GM12874 (cell line): Measurements from ENCODE around the gene CHRNB4.

Source experiments
- TF ChIP-seq, protein P1 (sequence below): IDR thresholded peaks from 2 replicates; pipeline ENCODE4 v1.5.1; 2011; ENCODE audit warnings: low read depth, mild to moderate bottlenecking, control low read depth, low read length, moderate library complexity; ENCODE audit not compliant: insufficient read depth

Gene CHRNB4

DNA sequence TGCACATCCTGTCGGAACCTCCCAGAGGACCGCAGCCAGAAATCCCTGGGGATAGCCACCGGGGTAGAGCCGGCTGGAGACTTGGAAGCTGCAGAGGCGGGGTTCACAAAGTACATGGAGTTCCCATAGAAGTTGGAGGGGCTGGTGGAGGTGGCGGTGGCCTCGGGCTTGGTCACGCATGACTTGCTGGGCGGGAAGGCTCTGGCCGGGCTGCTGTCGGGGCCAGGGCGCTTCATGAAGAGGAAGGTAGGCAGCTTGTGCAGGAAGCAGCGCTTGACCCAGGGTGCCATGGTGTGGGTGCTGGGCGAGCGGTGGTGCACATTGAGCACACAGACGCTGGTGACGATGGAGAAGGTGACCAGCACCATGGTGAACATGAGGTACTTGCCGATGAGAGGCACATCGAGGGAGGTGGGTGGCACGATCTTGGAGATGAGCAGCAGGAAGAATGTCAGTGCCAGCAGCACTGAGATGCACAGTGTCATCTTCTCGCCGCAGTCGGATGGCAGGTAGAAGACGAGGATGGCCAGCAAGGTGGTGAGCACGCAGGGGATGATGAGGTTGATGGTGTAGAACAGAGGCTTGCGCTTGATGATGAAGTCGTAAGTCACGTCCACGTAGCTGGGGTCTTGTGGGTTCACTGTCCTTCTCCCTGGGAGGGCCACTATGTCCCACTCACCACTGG lies 11.8 kb downstream of the CHRNB4 start:
- TF ChIP-seq, protein P1, sequence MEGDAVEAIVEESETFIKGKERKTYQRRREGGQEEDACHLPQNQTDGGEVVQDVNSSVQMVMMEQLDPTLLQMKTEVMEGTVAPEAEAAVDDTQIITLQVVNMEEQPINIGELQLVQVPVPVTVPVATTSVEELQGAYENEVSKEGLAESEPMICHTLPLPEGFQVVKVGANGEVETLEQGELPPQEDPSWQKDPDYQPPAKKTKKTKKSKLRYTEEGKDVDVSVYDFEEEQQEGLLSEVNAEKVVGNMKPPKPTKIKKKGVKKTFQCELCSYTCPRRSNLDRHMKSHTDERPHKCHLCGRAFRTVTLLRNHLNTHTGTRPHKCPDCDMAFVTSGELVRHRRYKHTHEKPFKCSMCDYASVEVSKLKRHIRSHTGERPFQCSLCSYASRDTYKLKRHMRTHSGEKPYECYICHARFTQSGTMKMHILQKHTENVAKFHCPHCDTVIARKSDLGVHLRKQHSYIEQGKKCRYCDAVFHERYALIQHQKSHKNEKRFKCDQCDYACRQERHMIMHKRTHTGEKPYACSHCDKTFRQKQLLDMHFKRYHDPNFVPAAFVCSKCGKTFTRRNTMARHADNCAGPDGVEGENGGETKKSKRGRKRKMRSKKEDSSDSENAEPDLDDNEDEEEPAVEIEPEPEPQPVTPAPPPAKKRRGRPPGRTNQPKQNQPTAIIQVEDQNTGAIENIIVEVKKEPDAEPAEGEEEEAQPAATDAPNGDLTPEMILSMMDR = no peak

DNA sequence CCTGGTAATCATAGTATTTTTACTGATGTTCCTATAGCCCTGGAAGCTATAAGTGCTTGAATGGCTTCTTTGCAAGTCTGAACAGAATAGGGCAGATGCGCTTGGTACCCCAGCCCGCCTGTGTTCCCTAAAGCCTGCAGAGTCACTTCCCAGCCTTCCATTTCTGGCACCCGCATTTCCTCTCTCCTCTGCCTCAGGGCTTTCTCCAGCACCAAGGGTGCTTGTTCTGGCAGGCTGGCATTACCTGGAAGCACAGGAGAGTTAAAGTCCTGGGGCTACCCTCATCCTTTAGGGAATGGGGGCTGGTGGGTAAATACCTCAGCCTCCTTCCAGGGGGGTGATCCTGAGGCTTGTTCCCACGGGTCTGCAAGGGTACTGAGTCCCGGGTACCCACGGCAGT lies 12.8 kb downstream of the CHRNB4 start:
- TF ChIP-seq, protein P1 = no peak

DNA sequence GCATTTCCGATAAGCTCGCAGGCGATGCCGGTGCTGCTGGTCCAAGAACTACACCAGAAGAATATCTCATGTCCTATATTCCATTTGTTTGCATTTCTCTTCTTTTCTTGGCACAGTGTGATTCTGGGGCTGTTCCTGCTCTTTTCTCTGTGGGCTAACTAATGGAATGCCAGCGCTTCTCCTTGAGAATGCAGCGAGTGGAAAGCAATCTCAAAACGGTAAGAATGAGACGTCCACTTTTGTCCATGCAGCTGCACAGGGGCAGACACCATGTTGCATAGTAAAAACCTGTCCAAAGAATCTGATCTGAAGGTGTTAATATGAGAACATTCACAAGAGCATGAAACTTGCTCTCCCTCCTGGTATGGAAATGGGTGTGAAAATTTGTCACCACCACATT lies 13.7 kb downstream of the CHRNB4 start:
- TF ChIP-seq, protein P1 = no peak

DNA sequence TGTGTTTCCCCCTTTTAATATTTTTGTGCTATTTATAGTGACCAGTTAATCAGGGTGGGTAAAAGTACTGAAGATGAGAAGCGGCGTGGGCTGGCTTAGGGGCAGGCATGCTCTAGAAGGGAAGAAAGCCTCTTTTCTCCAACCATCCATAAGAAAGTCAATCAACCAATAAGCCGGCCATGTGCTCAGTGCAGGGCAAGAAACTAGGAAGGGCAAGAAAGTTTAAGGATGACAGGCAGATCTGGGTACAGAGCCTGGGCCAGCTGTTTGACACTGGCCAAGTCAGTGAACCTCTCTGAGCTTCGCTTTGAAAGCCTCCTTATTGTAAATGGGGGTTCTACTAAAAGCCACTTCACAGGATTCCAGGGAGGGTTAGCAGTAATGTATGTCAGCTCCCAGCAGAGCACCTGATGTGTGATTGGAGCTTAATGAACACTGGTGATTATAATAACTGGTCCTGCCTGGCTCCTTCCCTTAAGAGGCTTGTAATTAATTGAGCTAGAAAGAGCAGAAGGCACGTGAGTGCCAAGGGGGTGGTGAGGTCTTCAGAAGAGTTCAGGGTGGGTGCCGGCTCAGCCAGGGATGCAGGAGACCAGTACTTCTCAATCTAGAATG lies 14.5 kb downstream of the CHRNB4 start:
- TF ChIP-seq, protein P1 = no peak

DNA sequence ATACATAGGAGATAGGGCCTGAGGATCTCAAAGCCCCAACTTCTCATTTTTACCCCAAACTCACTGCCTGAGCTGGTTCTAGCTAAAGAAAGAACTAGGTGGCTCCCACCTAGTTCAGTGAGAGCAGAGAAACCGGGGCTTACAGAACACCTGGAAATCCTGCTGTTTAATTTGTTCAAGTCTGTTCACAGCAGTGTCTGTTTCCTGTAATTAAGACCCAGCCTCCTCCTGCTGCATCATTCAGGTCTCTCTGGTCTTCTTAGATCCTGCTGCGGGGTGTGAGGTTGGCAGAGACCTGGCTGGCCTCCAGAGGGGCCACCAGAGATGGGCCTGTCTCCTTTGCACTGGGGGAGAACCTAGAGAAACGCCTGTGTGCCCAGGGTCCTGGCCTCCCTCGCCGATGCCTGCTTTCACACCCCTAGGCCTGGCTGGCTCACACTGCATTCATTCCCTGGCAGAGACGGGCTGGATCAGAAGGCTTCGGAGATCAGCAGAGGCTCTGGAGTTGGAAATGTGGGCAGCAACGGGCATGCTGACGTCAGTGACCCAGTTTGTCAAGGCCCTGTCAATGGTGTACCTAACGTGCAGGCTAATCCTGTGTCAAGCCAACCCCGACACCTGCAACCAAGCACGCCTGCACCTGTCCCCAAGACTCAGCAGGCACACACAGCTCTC lies 15.3 kb downstream of the CHRNB4 start:
- TF ChIP-seq, protein P1 = no peak

DNA sequence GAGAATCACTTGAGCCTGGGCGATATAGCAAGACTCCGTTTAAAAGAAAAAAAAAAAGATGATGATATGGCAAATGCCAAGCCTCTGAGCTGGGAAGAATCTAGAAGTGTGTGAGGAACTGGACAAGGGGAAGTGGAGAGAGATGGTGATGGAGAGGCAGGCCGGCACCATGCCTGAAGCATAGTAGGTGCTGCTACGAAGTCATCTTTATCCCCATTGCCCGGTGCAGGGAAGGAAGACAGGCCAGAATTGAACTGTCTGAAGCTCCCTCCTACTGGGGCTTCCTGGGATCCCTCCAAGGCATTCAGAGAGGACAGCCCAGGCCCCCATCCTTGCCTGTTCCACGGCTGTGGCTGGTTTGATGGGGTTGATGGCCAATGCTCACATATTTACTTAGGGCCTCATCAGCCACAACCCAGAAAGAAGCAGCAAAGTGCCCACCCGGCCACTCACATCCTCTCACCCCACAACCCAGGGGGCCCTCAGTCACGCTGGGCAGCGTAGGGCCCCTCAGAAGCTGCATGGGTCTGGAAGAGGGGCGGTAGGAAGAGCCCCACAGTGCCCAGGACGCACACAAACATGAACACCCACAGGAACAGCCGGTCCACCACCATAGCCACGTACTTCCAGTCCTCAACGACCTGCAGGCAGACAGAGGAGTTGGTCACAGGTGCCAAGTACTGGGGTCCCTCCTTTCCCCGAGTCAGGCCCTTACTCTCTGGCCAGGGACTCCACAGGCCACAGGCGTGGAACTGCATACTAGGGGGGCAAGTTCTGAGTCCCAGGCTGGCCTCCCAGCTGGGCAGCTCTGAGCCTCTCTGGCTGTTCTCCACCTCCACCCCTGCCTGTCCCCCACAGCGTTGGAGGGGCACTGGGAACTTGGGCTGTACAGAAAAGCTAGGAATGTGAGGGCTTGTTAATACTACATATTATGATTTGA lies 16.1 kb downstream of the CHRNB4 start:
- TF ChIP-seq, protein P1 = no peak
